DMS 273 (cell line): Measurements from ENCODE around the gene HIF1AN.

ENCODE experiments used
- DNase-seq: peaks from one replicate; lab custom pipeline; 2025; ENCODE audit not compliant: unreplicated experiment; lab: John Stamatoyannopoulos, UW

HIF1AN gene

GRCh38 chr10:100535715-100536353 is at the start of gene HIF1AN:
TSS of gene HIF1AN (plus strand) at chr10:100535943. CDS start at chr10:100535959, 16 bp downstream.
- DNase-seq: peak; percentile 95

- DNase-seq: no peak
Measured at GRCh38 chr10:100487529-100487928, 48.2 kb upstream of the HIF1AN start.

GRCh38 chr10:100489396-100489795 is 46.3 kb upstream of the HIF1AN start:
- DNase-seq: no peak

GRCh38 chr10:100490531-100490930 is 45.2 kb upstream of the HIF1AN start:
- DNase-seq: no peak

GRCh38 chr10:100496567-100496966 is 39.2 kb upstream of the HIF1AN start:
- no peak for DNase-seq

GRCh38 chr10:100498059-100498458 is 37.7 kb upstream of the HIF1AN start:
- no peak for DNase-seq

- DNase-seq: no peak
Measured at GRCh38 chr10:100501423-100501822, 34.3 kb upstream of the HIF1AN start.

GRCh38 chr10:100502926-100503494 is 32.7 kb upstream of the HIF1AN start:
- DNase-seq: no peak

GRCh38 chr10:100504096-100504495 is 31.6 kb upstream of the HIF1AN start:
- DNase-seq: no peak

- no peak for DNase-seq
Measured at GRCh38 chr10:100505164-100505563, 30.6 kb upstream of the HIF1AN start.

- DNase-seq: no peak
Measured at GRCh38 chr10:100506596-100507356, 29.0 kb upstream of the HIF1AN start.

GRCh38 chr10:100507357-100507732 is 28.4 kb upstream of the HIF1AN start:
- DNase-seq: no peak

GRCh38 chr10:100508266-100508665 is 27.5 kb upstream of the HIF1AN start:
- no peak for DNase-seq

GRCh38 chr10:100508691-100509150 is 27.0 kb upstream of the HIF1AN start:
- DNase-seq: peak; percentile 71

- no peak for DNase-seq
Measured at GRCh38 chr10:100509241-100509840, 26.4 kb upstream of the HIF1AN start.

- DNase-seq: no peak
Measured at GRCh38 chr10:100510533-100511308, 25.0 kb upstream of the HIF1AN start.

- DNase-seq: no peak
Measured at GRCh38 chr10:100515612-100516011, 20.1 kb upstream of the HIF1AN start.

GRCh38 chr10:100516847-100517246 is 18.9 kb upstream of the HIF1AN start:
- peak; percentile 56 for DNase-seq

- DNase-seq: peak; percentile 85
Measured at GRCh38 chr10:100518761-100519241, 16.9 kb upstream of the HIF1AN start.

- DNase-seq: peak; percentile 32
Measured at GRCh38 chr10:100519311-100520051, 16.3 kb upstream of the HIF1AN start, which contains the start of gene SEC31B. TSS of gene SEC31B (minus strand) at chr10:100519861. CDS start at chr10:100516952, 2,909 bp downstream.
